Occipital lobe (tissue), 2 donors: ENCODE measurements around the gene C22orf39. TPM values are rescaled to one million over a fixed set of nuclear protein-coding genes. Genes with fewer than 3 reads are reported as not detected.
"Not testable (repeated sequence)": the region's sequence is repeated elsewhere in the genome, so short reads cannot be mapped to it uniquely, and the experiment has no call there.

Source experiments
- DNase-seq: peaks from one replicate; lab custom pipeline; 2025; lab: John Stamatoyannopoulos, UW
- total RNA-seq: library from RNA; depleted of rRNA; stranded (reverse); fragments of >200 nt; gene quantifications from one replicate; pipeline ENCODE4 v1.2.3, GENCODE V29; 2014

C22orf39 gene
- total RNA-seq, 1 donor from 2014 or later: 31.8 TPM

- DNase-seq: no peak
Measured at GRCh38 chr22:19454156-19454555, 6.6 kb upstream of the C22orf39 start.

DNA sequence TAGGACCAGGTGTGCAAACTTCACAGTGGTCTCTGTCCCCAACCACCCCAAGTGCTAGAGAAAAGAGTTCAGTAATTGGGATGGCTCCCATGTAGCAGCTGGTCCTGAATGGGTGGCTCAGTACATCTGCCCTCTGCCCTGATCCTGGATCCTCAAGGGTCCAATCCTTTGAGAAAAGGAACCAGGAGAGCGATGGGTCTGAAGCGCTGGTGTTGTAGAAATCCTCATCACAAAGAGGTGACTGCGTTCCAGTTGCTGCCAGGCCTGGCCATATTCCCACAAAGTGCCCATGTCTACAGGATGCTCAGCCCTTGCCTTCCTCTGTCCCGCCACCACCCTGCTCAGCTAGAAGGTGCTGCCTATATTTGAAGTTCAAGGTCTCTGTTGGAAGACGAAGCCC is 6.2 kb upstream of the C22orf39 start:
- no peak for DNase-seq

DNA sequence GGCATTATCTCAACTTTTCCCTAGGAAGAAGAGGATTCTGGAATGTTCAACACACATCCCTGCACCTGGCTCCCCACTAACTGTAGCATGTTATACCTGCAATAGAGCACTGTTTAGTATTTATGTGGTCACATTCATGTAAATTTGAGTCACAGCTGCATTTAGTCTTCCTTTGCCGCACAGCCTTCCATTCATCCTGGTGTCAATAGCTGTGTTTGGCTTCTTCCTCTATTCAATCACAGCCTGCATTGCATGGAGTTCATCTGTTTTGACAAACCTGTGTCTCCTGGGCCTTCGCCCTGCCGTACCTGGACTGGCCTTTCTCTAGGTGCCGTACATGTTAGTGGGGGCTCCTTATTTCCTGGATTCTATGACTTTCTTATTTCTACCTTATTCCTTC is 4.1 kb upstream of the C22orf39 start:
- DNase-seq: no peak

DNA sequence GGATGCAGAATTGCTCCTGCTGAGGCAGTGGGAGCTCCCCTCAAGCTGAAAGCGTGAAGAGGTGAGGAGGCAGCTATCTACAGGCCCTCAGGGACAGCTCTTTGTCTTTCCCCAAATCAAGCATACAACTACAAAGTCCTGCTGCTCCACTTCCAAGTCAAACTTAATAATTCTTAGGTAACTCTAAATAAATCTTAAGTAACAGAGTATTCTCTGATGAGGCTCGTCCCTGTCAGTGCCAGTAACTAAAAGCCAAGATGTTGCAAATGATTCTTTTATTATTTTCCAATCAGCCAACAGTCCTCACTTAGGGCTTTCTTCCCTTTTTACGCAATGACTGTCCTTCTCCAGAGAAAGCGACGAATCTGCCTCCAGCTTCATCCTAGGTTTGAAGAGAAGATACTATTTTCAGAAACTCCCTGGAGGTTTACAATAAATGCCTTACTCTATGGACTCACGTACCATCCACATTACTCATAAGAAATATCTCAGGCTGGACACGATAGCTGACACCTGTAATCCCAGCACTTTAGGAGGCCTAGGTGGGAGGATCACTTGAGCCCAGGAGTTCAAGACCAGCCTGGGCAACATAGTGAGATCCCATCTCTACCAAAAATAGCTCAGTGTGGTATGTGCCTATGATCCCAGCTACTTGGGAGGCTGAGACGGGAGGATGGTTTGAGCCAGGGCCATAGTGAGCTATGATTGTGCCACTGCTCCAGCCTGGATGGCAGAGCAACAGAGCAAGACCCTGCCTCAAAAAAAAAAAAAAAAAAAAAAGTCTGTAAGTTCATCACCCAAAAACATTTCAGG is 3.1 kb upstream of the C22orf39 start:
- no peak for DNase-seq

- DNase-seq: no peak
Measured at GRCh38 chr22:19449422-19449767, 1.9 kb upstream of the C22orf39 start.

DNA sequence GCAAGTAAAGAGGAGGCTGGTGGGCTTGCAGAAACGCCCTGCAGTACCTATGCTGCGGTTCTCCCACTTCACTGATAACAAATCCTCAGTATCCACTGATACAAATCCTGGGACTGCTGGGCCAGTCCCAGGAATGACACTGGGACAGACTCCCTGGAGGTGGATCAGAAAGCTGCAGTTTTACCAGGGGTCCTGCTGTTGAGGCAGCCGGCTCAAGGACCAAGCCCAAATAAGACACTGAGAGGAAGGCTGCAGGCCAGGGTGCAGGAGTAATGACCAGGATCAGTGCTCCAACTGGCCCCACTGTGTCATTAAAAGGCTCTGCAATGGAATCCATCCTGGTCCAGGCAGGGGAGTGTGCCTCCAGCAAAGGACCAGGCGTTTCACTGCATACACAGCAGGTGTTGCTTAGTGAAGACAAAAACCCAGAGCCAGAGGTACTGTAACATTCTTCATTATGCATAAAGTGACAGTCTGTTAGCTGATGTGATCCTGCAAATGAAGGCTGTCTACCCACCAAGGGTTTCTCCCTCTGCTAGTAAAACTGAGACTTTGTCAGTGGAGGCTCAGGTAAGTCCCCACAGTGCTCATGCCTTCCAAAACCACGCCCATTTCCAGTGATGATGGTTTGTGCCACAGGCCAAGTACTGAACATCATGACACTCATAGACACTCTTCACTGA is 1.4 kb upstream of the C22orf39 start:
- DNase-seq: no peak

DNA sequence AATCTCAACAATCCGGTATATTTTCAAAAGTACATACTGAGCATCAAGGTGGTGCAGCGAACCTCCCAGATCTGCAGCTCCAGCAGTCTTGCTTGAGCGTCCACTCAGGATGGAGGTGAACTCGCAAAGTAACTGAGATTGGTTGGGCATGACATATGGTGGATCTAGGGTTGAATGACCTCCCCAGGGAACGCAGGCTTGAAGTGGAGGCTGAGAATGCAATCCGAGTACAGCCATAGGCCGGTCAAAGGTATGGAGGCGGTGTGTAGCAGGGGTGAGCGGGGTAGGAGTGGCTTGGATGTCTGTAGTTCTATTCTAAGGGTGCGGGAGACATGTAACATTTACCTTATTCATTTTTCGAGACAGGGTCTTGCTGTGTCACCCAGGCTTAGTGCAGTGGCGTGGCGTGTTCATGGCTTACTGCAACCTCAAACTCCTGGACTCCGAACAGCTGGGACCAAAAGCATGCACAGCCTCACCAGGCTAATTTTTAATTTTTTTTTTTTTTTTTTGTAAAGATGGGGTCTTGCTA is 631 bp upstream of the C22orf39 start:
- DNase-seq: peak; percentile 68

DNA sequence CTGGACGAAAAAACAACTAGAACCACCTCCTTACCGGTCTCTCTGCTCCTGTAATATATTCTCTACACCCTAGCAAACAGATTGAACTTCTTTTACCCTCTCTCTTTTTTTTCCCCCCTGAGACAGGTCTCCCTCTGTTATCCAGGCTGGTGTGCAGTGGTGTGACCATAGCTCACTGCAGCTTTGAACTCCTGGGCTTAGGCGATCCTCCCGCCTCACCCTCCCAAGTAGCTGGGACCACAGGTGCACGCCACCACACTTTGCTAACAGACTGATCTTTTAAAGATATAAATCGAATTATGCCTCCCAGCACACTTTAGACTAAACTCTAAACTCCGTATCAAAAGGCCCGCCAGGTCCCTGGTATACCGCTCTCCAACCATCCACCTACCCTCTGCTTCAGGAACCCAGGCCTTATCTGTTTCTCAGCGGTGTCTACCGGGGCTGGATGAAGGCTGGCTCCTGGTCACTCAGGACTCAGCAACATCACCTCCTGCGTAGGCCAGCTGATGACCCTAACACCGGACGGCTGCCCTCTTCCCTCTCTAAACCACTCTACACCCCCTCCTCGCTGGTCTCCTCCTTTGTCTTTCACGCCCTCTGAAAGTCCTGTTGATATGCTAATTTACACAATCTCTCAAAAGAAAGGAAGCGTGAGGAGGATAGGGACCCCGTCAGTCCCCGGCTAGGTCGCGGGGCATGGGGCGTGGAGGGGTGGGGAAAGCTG is 745 bp downstream of the C22orf39 start:
- DNase-seq: no peak

GRCh38 chr22:19445279-19445982 is 2.1 kb downstream of the C22orf39 start:
- not testable (repeated sequence) for DNase-seq

DNA sequence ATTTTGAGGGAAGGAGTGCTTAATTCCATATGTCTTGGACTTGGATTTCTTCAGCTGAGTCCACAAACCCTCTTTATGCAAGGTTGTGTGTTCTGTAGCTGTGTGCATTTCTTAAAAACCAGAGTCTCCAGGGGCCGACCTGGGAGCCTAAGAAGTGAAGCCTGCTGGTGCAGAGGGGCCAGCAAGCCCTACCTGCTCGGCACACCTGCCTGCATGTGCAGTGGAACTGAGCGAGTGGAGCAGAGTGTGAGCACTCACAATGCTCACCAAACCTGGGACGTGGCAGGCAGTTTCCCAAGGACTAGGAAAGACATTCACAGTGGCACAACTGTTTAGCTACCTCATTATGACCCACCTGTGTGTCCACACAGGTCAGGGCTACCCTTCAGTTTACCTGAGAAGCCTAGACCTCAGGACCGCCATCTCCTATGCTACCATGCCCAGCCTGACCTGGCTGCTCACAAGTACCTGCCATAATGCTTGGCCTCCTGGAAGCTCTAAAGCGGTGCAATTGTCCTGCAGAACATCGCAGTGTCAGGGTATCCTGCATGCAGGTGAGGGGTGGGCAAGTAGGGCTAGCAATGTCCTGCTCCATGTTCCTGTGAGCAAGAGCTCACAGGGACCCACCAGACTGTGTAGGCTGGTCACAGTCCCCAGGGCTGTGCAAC is 3.8 kb downstream of the C22orf39 start:
- DNase-seq: no peak

- DNase-seq: no peak
Measured at GRCh38 chr22:19442166-19442565, 5.3 kb downstream of the C22orf39 start.

DNA sequence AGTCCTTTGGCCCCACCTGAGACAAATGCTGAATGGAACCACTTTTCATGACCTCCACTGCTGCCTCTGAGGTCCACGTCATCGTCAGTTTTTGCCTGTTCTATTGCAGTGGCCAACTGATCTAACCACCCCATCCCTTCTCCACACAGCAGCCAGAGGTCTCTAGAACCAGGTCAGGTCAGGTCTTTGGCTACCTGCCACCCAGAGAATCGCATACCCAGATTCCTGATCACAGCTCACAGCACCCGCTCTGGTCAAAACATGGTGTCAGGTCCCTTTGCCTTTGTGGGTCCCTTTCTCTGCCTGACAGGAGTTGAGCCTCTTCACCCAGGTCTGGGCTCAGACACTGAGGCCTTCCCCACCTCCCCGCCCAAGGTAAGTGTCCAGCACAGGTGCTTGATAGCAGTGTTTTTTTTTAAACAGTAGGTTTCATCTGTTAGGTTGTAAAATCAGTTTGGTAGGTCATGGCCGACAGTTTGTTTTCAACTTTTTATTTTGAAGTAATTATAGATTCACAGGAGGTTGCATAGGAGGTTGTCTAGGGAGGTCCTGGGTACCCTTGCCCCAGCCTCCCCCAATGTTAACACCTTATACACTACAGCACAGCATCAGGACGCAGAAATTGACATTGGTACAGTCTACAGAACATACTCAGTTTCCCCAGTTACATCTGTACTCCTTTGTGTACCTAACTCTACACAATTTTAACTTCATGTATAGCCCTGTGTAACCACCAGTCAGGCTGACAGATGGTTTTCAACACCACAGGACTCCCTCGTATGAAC is 6.9 kb downstream of the C22orf39 start:
- no peak for DNase-seq

- no peak for DNase-seq
Measured at GRCh38 chr22:19438298-19438697, 9.2 kb downstream of the C22orf39 start.

- DNase-seq: not testable (repeated sequence)
Measured at GRCh38 chr22:19436444-19437161, 10.9 kb downstream of the C22orf39 start.

GRCh38 chr22:19434829-19435580 is 12.5 kb downstream of the C22orf39 start:
- DNase-seq: no peak

- DNase-seq: no peak
Measured at GRCh38 chr22:19434401-19434800, 13.1 kb downstream of the C22orf39 start.

GRCh38 chr22:19432133-19432851 is 15.2 kb downstream of the C22orf39 start, which contains the start of gene MRPL40:
Gene MRPL40 (plus strand): TSS chr22:19432545. CDS start chr22:19432555, 10 bp downstream.
- DNase-seq: peak; percentile 93

DNA sequence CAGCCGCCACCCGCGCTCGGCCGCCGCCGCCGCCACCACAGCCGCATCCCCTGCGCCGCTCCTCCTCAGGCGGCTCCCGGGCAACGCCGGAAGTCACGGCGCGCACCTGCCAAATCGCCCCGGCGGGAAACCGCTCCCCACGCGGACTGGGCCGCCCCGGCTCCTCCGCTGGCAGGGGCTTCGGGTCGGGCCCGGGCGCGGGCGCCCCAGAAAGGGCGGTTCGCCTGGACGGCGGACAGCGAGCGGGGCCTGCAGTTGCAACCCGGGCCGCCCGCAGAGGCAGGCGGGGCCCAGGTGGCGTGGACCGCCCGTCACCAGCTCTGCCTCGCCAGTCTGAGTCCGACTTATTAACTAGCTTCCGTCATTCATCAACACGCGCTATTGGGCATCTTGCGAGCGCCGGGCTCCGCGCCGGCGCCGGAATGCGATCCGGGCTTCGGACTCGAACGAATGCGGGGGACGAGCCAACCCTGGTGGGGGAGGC is 15.8 kb downstream of the C22orf39 start, which contains the start of gene HIRA:
Gene HIRA, minus strand, starts transcription at position 85 of the 484 bp plus-strand sequence. CDS start 257 bp downstream, outside the sequence.
- DNase-seq: peak; percentile 81
